Smooth muscle cell (in vitro differentiated cells): ENCODE results near the gene GPD1L. TPM values are rescaled to one million over a fixed set of nuclear protein-coding genes. Genes with fewer than 3 reads are reported as not detected.

Experiments
- DNase-seq: peaks from one replicate; lab custom pipeline; 2025; ENCODE audit not compliant: unreplicated experiment; lab: John Stamatoyannopoulos, UW
- H2AFZ ChIP-seq: fragments of 200-600 bp; sonication (generic); 2 replicates; pipeline ENCODE4 v1.6.0; 2016; ENCODE audit warnings: antibody characterized with exemption, low read depth, mild to moderate bottlenecking
- H3F3A ChIP-seq: fragments of 200-600 bp; sonication (generic); 2 replicates; pipeline ENCODE4 v1.6.0; 2017; ENCODE audit warnings: antibody characterized with exemption, low read depth
- H3K27ac ChIP-seq: fragments of 200-600 bp; sonication (generic); 2 replicates; pipeline ENCODE4 v1.5.1; 2016; ENCODE audit warnings: low read depth, mild to moderate bottlenecking
- H3K27me3 ChIP-seq: fragments of 200-600 bp; sonication (generic); 2 replicates; pipeline ENCODE4 v1.6.1; 2016; ENCODE audit warnings: low read depth, mild to moderate bottlenecking
- H3K36me3 ChIP-seq: fragments of 200-600 bp; sonication (generic); 2 replicates; pipeline ENCODE4 v1.5.1; 2016; ENCODE audit warnings: low read depth
- H3K4me1 ChIP-seq: fragments of 200-600 bp; sonication (generic); 2 replicates; pipeline ENCODE4 v1.5.1; 2016; ENCODE audit warnings: low read depth
- H3K4me2 ChIP-seq: fragments of 200-600 bp; sonication (generic); 2 replicates; pipeline ENCODE4 v1.6.0; 2016; ENCODE audit warnings: mild to moderate bottlenecking
- H3K4me3 ChIP-seq: fragments of 200-600 bp; sonication (generic); 2 replicates; pipeline ENCODE4 v1.5.1; 2016; ENCODE audit warnings: mild to moderate bottlenecking
- H3K79me2 ChIP-seq: fragments of 200-600 bp; sonication (generic); 2 replicates; pipeline ENCODE4 v1.6.0; 2016; ENCODE audit warnings: low read depth, mild to moderate bottlenecking
- H3K9ac ChIP-seq: fragments of 200-600 bp; sonication (generic); 2 replicates; pipeline ENCODE4 v1.6.0; 2016; ENCODE audit warnings: low read depth
- H3K9me3 ChIP-seq: fragments of 200-600 bp; sonication (generic); replicated peaks from 2 replicates; pipeline ENCODE4 v1.5.1; 2016; ENCODE audit warnings: low read depth
- H4K20me1 ChIP-seq: fragments of 200-600 bp; sonication (generic); 2 replicates; pipeline ENCODE4 v1.6.0; 2016; ENCODE audit warnings: low read depth
- CTCF ChIP-seq: fragments of 200-600 bp; sonication (generic); IDR thresholded peaks from 2 replicates; pipeline ENCODE4 v1.5.1; 2017; ENCODE audit warnings: borderline replicate concordance, mild to moderate bottlenecking, antibody characterized with exemption; ENCODE audit not compliant: insufficient read depth, poor library complexity, severe bottlenecking
- WGBS: methylation state at CpG from one replicate; pipeline ENCODE4 v1.1.7; 2016; ENCODE audit warnings: low lambda C conversion rate; 5-methylcytosine and 5-hydroxymethylcytosine counted together
- polyA plus RNA-seq: library from polyadenylated mRNA; unstranded; fragments of >200 nt; fragmentation: Nextera tagmentation; extraction: Ambion mirVana; gene quantifications from 2 replicates; pipeline ENCODE4 v1.2.1, GENCODE V29; 2016
- total RNA-seq: library from RNA; depleted of rRNA; stranded (reverse); fragments of >200 nt; gene quantifications from 2 replicates; pipeline ENCODE4 v1.2.3, GENCODE V29; 2014

Gene GPD1L
- total and polyA plus RNA-seq, 2 experiments from 2014 or later: 3.6 to 8.2 TPM

GRCh38 chr3:32146746-32147211 is 40.4 kb downstream of the GPD1L start:
- Histone ChIP-seq H4K20me1 (no peaks in the 10 kb centered on the region), H3K4me3 (no peak overlapping the region), H3K36me3 (no peaks in the 10 kb centered on the region), H3K9ac (peak overlapping the region; percentile 21), H3K79me2 (no peaks in the 10 kb centered on the region), H3K9me3 (no peaks in the 10 kb centered on the region), H3K4me1 (peaks cover 8% of the 10 kb centered on the region), H2AFZ (peak overlapping the region; percentile 84), H3K27ac (peak overlapping the region; percentile 74), H3K4me2 (peak overlapping the region; percentile 67), H3F3A (peaks cover 15% of the 10 kb centered on the region), H3K27me3 (no peaks in the 10 kb centered on the region)
- DNase-seq: no peak
- WGBS: 12% methylated on average over 3 of the region's 3 CpGs
- no peak for TF ChIP-seq CTCF

GRCh38 chr3:32147509-32147908 is 41.1 kb downstream of the GPD1L start:
- TF ChIP-seq CTCF: no peak

GRCh38 chr3:32147933-32148332 is 41.5 kb downstream of the GPD1L start:
- DNase-seq: no peak
- 40% methylated on average over 3 of the region's 3 CpGs for WGBS

More at GRCh38 chr3:32147509-32147908, 41.1 kb downstream of the GPD1L start:
- WGBS: 67% methylated on average over 1 of the region's 1 CpG
- no peak overlapping the region for H2AFZ ChIP-seq
- no peaks in the 10 kb centered on the region for H3K9me3 ChIP-seq
- no peaks in the 10 kb centered on the region for H4K20me1 ChIP-seq
- H3K4me1 ChIP-seq: peaks cover 8% of the 10 kb centered on the region
- H3K9ac ChIP-seq: peak overlapping the region; percentile 21
- no peaks in the 10 kb centered on the region for H3K79me2 ChIP-seq
- H3K4me3 ChIP-seq: no peak overlapping the region
- peaks cover 15% of the 10 kb centered on the region for H3F3A ChIP-seq
- H3K27me3 ChIP-seq: no peaks in the 10 kb centered on the region
- DNase-seq: no peak
- peak overlapping the region; percentile 74 for H3K27ac ChIP-seq
- no peaks in the 10 kb centered on the region for H3K36me3 ChIP-seq
- peak overlapping the region; percentile 67 for H3K4me2 ChIP-seq

More at GRCh38 chr3:32147933-32148332, 41.5 kb downstream of the GPD1L start:
- Histone ChIP-seq H3K9ac (no peak overlapping the region), H3K9me3 (no peaks in the 10 kb centered on the region), H3K27ac (peak overlapping the region; percentile 20), H3K36me3 (no peaks in the 10 kb centered on the region), H3F3A (peaks cover 15% of the 10 kb centered on the region), H4K20me1 (no peaks in the 10 kb centered on the region), H3K27me3 (no peaks in the 10 kb centered on the region), H3K4me1 (peaks cover 8% of the 10 kb centered on the region), H2AFZ (no peak overlapping the region), H3K4me3 (no peak overlapping the region), H3K79me2 (no peaks in the 10 kb centered on the region), H3K4me2 (peak overlapping the region; percentile 67)
- TF ChIP-seq CTCF: peak; percentile 28
